ENCODE measurements around the gene TRIM10. TPM values are rescaled to one million over a fixed set of nuclear protein-coding genes. Genes with fewer than 3 reads are reported as not detected.
"Not testable (repeated sequence)": the region's sequence is repeated elsewhere in the genome, so short reads cannot be mapped to it uniquely, and the experiment has no call there.

The TRIM10 gene
- total RNA-seq, 1 donor from 2014 or later, result under 0.01 TPM

DNA sequence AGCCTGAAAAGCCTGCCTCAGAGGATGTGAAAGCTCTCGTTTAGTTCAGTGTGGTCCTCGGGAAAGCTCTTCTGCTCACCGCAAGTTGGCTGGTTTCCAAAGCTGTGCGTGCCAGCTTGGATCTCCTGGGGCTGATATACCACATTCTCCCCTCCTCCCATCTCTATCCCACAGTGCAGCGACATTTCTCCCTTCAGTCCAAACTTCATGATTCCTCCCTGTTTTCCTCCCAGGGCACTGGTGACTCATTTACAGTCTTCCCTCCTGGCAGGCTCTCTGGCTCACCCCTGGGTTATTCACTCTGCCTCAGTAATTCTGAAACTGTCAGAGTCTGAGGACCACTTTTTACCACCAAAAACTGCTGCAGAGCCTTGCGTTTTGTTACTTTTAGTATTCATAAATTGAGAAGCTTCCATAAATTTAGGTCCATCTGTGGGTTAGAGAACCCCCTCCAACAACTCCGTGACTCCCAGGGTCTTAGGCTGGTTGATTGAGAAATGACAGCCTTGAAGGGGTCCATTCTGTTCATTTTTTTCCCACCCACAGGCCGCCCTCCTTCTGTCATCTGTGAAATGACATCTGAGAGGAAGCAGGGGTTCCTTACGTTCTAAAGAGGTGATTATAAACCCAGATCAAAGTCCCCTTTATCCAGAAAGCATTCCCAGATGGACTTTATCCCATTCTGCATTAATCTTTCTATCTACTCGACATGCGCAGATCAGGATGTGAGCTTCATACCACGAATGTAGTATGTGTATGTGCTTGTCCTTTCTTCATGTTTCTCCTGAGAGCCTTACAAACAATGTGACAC, 6.1 kb downstream of the TRIM10 start:
- peak; percentile 59 to 64 for DNase-seq (ENCODE audit: low read depth in 2 of 2)

DNA sequence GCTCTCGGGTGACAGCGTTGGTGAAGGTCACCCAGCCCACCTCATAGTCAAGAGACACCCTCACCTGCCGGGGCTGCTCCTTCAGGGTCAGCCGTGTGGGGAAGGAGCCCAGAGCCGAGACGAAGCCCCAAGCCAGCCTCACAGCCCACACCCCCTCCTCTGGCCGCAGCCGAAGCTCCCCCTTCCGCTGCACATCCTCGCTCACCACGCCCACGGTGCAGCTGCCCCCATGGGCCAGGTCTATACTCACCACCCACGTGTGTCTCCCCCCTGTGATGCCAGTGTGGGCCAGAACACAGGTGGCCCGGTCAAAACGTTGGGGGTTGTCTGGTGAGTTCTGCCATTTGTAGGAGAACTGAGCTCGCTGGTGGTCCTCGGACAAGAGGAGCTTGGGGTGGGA, 7.0 kb downstream of the TRIM10 start:
- no peak for DNase-seq (ENCODE audit: low read depth in 2 of 2)

DNA sequence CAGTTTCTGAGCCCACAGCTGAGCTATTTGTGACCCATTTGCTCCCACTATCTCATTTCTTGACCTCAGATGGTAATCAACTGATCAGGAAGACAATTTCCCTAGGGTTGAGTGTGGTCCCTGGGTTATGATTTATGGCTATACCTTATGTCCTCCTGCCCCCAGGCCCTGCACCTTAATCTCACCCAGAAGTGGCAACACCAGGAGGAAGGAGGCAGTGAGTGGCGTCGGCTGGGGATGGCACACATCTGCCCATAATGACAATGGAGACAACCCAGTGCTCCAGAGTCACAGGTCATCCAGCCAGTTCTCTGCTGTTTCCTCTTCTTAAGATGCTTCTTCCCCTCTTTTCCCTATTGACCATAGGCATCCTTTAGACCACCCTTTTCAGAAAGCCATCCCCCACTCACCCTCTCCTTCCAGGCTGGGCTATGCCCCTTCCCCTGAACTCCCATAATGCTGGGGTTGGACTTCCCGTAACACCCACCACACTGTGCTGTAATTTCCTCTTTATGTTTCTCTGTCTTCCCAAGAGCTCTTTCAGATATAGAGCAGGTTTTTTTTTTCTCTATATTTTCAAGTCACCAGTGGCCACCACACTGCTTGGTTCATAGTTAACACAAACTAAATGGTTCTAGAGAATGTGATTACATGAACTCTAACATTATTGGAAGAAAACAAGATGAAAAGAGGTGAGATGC, 8.0 kb downstream of the TRIM10 start:
- DNase-seq (ENCODE audit: low read depth in 2 of 2), result no peak

DNA sequence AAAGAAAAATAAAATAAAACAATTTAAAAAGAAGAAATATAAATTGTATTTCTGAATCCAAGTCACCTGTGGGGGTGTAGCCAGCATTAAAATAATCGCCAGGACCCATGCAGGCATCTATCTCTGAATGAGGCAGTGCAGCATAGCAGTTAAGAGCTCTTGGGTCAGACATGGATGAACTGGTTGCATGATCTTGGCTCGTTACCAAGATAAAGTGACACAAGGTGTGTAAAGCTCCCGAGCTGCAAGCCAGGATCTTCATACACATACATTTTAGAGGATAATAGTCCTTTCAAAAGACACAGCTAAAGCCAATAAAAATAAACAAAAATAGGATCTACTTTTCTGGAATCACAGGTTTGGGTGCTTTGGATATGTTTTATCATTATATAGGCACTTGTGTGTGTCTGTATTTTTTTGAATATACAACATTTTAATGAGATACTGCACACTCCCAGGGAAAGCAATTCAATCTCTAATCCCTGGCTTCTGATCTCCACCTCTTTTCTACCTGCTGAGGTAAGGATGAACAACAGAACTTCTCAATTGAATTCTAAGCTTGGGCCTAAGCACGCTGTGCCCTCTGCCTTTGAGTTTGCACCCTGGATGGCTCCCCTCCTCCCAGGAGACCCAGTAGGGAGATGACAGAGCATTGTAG, 8.9 kb downstream of the TRIM10 start:
- peak in 1 of 2 donors; percentile 20 for DNase-seq (ENCODE audit: low read depth in 2 of 2)

DNA sequence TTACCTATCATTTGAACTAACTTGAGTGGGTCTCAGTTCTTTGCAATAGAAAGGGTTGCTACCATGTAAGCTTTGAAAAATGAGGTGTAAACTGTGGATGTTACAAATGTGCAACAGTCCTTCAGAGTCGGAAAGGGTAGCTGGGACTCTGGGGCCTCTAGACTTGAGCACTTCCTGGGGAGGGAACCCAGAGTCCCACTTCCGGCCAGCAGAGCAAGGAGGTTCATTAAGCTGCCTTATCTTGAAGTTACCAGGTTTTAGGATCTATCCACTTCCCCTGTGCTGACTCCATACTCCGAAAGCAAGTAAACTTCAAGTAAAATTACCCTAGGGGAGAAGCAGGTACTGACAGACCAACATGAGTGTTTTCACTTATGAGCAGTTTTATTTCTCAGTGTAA, 9.4 kb downstream of the TRIM10 start:
- DNase-seq (ENCODE audit: low read depth in 2 of 2), result no peak

DNA sequence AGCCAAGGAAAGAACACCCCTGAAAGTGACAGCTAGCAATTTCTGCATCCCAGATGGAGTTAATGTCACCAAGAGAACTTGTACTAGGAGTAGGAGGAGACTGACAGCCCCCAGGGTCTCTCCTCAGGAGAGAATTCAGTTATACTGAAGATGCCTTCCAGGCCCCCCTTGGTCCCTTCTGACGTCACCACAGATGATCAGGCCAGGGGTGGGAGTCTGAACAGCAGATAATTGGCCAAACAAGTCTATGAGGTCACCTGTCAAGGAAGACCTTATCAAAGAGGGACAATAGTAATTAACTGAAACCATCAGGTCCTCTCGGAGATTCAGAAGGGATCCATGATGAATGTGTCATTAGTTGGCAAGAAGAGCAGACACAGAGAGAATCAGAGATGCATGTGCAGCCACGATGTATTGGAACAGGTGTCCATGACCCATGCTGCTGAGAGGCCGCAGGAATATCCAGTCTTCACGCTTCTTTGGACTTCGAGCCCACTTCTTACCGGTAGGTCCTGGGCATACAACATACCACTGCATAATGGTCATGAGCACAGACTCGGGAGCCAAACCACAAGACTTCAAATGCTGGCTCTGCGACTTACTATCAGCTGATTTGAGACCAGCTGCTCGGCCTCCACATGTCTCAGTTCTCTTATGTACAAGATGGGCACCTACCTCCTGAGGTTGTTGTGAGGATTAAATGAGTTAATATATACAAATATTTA, 10.2 kb downstream of the TRIM10 start:
- no peak for DNase-seq (ENCODE audit: low read depth in 2 of 2)

DNA sequence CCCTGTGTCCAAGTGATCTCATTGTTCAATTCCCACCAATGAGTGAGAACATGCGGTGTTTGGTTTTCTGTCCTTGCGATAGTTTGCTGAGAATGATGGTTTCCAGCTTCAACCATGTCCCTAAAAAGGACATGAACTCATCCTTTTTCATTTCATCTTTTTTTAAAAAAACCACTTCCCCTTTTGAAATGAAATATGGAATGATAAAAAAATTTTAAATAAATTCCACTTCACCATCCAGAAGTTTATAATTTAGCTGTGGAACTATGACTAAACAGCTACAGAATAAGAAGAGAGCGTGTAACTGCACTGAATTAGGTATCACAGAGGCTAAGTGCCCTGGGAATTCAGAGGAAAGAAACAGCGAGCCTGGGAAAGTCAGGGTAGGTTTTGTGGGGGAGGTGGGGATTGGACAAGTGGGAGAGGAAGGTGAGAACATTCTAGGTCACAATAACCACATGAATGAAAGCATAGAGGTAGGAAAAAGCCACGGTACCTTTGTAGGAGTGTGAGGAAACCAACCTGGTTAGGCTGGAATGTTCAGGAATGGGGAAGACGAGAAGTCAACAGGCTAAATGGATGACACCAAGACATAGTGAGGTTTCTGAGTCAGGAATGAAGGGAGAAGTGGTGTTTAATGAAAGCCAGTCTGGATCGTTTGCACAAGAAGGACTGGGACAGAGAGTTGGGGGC, 11.0 kb downstream of the TRIM10 start:
- DNase-seq (ENCODE audit: low read depth in 2 of 2), result no peak

DNA sequence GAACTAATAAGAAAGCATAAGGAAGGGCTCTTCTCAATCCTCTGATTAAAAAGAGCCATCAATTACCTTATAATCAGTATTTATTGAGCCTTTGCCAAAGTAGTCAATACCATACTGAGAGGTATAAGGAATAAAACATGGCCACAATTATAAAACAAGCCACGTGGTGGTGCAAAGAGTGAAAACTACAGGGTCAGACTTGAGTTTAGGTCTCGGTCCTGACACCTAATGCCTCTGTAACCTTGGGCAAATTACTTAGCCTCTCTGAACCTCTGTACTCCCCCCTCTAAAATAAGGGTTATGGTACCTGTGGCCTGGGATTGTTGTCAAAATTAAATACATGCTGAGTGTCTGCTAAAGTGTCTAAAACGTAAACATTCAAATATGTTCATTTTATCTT, 11.8 kb downstream of the TRIM10 start:
- DNase-seq (ENCODE audit: low read depth in 2 of 2), result peak in 1 of 2 donors; percentile 22

DNA sequence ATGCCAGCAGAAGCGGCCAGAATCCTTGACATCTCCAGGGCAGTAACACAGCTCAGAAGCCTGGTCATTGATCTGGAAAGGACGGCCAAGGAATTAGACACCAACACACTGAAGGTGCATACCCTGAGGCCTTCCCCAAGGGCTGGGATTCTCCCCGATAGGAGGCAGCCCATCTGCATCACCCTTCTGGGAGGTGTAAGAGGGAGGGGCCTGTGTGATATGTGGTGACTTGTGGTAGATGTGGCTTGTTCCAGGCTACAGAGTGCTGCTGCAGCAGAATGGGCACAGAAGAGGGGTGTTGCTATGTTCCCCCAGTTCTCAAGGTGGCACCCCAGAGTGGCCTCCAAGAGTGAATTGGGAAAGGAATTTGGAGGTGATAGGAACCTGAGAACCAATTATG, 13.9 kb downstream of the TRIM10 start:
- DNase-seq (ENCODE audit: low read depth in 2 of 2), result no peak

DNA sequence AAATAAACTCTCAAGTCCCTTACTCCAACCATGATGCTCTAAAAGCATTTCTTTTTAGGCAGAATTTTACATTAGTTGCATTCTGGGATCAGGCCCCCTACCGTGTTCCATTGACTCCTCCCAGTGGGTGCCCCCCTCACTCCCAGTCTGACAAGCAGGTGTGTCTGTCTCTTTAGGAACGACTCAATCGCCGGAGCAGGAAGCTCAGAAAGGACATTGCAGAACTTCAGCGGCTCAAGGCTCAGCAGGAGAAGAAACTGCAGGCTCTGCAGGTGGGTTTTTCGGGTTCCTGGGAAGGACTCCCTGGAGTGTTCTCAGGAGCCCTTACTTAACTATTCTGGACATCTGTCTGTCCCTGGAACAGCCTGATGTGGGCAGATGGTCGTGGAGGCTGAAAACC, 15.2 kb downstream of the TRIM10 start:
- no peak for DNase-seq (ENCODE audit: low read depth in 2 of 2)

DNA sequence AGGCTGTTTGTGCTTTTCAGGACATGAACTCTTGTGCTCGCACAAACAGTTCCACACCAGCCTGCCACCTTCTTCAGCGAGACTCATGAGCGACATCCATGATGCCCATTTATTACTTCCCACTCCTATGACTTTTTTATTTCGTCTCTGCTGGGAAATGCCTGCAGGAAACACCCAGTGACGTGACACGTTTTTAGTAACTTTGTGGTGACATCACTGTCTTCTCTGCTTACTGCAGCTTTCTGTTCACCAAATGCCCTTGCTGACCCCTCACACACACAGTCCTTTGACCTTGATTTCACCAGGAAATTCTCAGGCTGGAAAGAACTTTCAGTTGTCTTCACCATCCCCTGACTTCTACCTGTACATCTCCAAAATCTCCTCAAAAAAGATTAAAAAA, 16.2 kb downstream of the TRIM10 start:
- no peak for DNase-seq (ENCODE audit: low read depth in 2 of 2)

DNA sequence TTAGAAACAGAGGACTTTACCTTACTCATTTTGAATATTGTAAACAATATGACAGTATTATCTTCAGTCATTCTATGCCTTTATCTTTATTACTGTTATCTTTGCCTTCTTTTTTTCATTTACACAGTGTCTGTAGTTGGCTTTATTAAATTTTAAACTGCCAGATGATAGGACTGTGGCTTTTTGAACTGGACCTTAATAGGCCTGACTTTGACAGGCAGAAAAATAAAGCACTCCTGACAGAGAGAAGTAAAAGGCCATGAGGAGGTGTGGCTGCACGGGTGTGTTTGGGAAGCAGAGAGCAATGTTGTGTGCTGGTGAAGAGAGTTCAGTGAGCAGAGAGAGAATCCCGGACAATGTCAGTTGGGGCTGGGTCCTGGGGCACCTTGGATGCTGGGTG, 17.2 kb downstream of the TRIM10 start:
- DNase-seq (ENCODE audit: low read depth in 2 of 2), result no peak

DNA sequence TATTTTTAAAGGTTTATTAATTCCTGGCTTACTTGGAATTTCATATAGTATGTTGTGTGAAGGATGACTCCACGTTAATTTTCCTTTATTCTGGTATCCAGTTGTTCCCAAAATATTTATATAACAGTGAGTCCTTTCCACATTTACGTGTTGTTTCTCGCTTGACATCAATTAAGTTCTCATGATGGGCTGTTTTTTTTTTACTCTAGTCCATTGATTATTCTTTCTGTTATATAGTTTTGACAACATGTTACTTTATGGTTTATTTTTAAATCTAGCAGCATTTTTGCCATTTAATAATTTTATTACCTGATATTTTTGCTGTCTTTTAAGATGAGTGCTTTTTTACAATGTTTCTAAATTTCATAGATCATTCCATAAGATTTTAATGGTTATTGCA, 18.3 kb downstream of the TRIM10 start:
- no peak for DNase-seq (ENCODE audit: low read depth in 2 of 2)

DNA sequence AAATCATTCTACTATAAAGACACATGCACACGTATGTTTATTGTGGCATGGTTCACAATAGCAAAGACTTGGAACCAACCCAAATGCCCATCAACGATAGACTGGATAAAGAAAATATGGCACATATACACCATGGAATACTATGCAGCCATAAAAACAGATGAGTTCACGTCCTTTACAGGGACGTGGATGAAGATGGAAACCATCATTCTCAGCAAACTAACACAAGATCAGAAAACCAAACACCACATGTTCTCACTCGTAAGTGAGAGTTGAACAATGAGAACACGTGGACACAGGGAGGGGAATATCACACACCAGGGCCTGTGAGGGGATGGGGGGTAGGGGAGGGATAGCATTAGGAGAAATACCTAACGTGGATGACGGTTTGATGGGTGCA, 20.8 kb downstream of the TRIM10 start:
- not testable (repeated sequence) for DNase-seq (ENCODE audit: low read depth in 2 of 2)

DNA sequence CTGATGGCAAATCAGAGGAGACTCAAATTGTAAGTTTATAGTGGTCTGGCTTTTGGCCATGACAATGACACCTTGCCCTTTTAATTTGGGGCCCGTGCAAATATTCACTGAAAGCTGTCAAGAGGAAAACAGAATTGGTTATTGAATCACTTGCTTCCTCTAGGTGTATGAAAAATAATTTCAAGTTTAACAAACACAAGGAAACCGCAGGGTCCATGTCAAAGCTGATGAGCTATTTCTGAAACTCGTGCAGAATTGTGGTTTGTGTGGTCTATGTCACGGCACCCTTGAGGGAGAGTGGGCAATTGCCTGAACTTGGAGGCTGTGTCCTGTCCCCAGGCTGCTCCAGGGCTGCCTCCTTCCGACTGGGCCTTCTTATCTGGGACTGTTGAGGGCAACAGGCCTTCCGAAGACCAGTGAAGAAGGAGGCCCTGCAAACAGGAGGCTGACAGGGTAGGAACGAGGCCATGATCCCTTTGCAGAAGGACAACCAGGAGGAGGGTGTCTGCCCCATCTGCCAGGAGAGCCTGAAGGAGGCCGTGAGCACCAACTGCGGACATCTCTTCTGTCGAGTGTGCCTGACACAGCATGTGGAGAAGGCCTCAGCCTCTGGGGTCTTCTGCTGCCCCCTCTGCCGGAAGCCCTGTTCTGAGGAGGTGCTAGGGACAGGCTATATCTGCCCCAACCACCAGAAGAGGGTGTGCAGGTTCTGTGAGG, 24.3 kb downstream of the TRIM10 start:
- DNase-seq (ENCODE audit: low read depth in 2 of 2), result no peak

DNA sequence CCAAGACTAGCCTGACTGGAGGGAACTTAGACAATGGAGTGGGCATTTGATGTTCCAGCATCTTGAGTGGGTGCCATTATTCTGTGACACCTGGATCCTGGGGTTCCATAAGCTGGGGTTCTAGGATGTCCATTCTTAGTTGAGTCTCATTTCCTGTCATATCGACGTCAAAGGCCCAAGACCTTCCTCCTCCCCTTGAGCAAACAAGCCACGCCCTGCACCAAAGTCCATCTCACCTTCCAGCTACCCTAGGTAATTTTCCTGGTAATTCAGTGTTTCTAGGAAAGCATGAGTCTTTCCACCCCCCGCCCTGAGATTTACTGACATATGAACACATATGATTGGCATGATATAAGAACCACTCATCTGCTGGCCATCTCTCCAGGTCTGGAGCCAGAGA, 25.3 kb downstream of the TRIM10 start, which contains the start of gene TRIM40:
TSS of gene TRIM40 (plus strand) at position 384 of the 400 bp plus-strand sequence. CDS start 897 bp downstream, outside the sequence.
- DNase-seq (ENCODE audit: low read depth in 2 of 2), result no peak

DNA sequence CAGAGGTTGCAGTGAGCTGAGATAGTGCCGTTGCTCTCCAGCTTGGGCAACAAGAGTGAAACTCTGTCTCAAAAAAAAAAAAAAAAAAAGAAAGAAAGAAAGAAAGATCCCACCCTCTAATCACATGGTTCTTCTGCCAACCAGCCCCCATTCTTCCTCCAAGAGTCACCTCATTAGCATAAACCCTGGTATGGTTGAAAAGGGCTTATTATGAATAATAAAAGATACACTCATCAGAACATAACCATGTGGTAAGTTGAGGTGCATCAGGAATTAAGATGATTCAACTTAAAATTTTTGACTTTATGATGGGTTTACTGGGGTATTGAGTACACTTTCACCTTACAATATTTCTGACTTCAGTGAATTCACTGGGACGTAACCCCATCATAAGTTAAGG, 25.9 kb downstream of the TRIM10 start:
- DNase-seq (ENCODE audit: low read depth in 2 of 2), result no peak

DNA sequence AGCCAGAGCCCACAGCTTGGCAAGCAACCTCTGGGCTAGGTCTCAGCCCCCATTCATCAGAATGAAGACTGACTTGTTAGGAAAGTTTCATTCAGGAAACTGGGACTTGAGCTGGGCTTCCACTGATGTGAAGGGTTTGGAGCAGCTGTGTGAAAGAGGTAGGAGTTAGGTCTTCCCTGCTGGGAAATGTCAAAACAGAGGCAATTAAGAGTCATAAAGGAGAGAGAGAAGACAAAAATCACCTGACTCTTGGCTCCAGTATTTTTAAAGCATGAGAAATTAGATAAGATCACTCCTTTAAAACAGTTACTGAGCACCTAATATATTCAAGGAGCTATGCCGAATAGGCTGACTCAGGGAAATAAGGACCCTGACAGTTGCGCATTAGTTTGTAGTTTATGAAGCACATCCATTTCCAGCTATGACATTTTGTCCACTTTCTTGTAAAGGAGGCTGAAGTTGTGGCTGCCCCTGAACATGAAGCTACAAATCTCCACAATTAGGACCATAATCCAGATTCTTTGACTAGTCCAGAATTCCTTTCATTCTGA, 29.0 kb downstream of the TRIM10 start:
- DNase-seq (ENCODE audit: low read depth in 2 of 2), result no peak

DNA sequence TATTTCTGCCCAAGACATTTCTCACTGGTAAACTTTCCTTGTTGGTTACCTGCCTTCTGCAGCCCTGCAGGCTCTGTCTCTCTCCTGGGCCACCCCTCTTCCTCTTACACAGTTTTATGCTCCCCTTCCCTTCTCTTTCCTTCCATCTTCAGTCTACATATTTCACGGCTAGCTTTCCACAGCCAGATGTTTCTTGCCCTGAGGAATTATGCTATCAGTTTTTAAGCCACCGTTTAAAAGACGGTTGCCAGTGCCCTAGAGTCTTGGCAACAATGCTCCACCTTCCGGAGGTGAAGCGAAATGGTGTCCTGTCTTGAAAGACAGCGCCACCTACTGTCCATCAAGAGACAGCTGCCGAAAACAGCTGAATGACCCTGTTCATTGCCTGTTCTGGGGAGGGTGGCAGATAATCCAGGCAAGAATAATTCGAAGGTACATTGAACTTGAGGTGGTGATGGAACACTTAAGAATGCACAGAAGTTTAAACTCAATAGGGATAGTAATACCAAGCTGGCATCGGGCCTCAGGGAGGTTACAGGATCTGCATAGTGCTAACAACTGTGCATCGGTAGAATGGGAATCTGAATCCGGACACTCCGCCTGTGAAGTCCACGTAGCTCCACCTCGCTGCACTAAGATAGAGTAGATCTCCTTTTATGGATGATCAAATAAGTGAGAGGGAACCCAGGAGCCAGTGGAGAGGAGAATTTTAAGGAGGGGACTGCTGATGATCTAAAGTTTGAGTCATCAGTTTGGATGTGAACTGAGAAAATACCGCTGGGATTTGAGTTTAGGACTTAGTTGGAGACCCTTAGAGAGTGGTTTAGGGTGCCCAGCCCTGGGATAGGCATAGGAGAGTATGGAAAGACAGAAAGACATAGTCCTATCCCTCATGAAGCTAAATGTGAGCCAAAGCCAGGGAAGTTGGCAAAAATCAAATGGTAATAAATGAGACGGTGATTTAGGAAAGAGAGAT, 29.8 kb downstream of the TRIM10 start:
- peak; percentile 82 to 86 for DNase-seq (ENCODE audit: low read depth in 2 of 2)
